PC-3 (cell line): Measurements from ENCODE around the gene FOXP4. TPM values are rescaled to one million over a fixed set of nuclear protein-coding genes. Genes with fewer than 3 reads are reported as not detected.

Experiments used
- ATAC-seq: fragments of 200-7000 bp; cut with Tn5 transposase; 2 replicates; pipeline ENCODE4 v1.9.1; 2020; ENCODE audit warnings: mild to moderate bottlenecking, moderate library complexity
- BruUV-seq: library from RNA; stranded (reverse); fragments of 400-500 nt; replicated peaks from 2 replicates; lab custom pipeline; 2021; lab: Mats Ljungman, UMichigan
- CTCF ChIA-PET: fragments of 300-600 bp; sonication (Branson Sonifier 250); formaldehyde crosslinking; loops from one replicate; lab custom pipeline; 2022; ENCODE audit warnings: antibody characterized with exemption; lab: Charles Lee
- POLR2A ChIA-PET: fragments of 300-600 bp; sonication (Branson Sonifier 250); formaldehyde crosslinking; loops from one replicate; lab custom pipeline; 2022; ENCODE audit warnings: antibody characterized with exemption; ENCODE audit not compliant: unreplicated experiment; lab: Charles Lee
- DNase-seq: peaks from one replicate; pipeline ENCODE4 v3.0.0-alpha.2; 2015
- H2AFZ ChIP-seq: fragments of 300-600 bp; sonication (generic); 2 replicates; pipeline ENCODE4 v1.6.0; 2016; ENCODE audit warnings: antibody characterized with exemption, low read length
- H3F3A ChIP-seq: fragments of 300-600 bp; sonication (generic); one replicate; pipeline ENCODE4 v1.6.0; 2017; ENCODE audit warnings: antibody characterized with exemption, low read length, control low read depth, mild to moderate bottlenecking; ENCODE audit not compliant: unreplicated experiment
- H3K27ac ChIP-seq: fragments of 300-600 bp; sonication (generic); 2 replicates; pipeline ENCODE4 v1.5.1; 2016; ENCODE audit warnings: mild to moderate bottlenecking, low read length
- H3K27me3 ChIP-seq: fragments of 300-600 bp; sonication (generic); 2 replicates; pipeline ENCODE4 v1.6.1; 2016; ENCODE audit warnings: low read length, mixed read lengths
- H3K36me3 ChIP-seq: fragments of 300-600 bp; sonication (generic); 2 replicates; pipeline ENCODE4 v1.6.1; 2016; ENCODE audit warnings: low read depth, mixed run types, low read length, mixed read lengths
- H3K4me1 ChIP-seq: fragments of 300-600 bp; sonication (generic); 2 replicates; pipeline ENCODE4 v1.5.1; 2016; ENCODE audit warnings: low read length; ENCODE audit not compliant: insufficient read depth
- H3K4me2 ChIP-seq: fragments of 300-600 bp; sonication (generic); 2 replicates; pipeline ENCODE4 v1.6.0; 2016; ENCODE audit warnings: low read length
- H3K4me3 ChIP-seq: fragments of 300-600 bp; sonication (generic); 2 replicates; pipeline ENCODE4 v1.5.1; 2016; ENCODE audit warnings: mild to moderate bottlenecking, low read length, mixed read lengths
- H3K79me2 ChIP-seq: fragments of 300-600 bp; sonication (generic); 2 replicates; pipeline ENCODE4 v1.6.1; 2017; ENCODE audit warnings: low read length, mixed read lengths
- H3K9ac ChIP-seq: fragments of 300-600 bp; sonication (generic); 2 replicates; pipeline ENCODE4 v1.6.0; 2016; ENCODE audit warnings: mild to moderate bottlenecking, low read length
- H3K9me2 ChIP-seq: fragments of 300-600 bp; sonication (generic); replicated peaks from 2 replicates; pipeline ENCODE4 v1.6.1; 2016; ENCODE audit warnings: mixed run types, low read length, mixed read lengths
- H3K9me3 ChIP-seq: fragments of 300-600 bp; sonication (generic); 2 replicates; pipeline ENCODE4 v1.6.1; 2016; ENCODE audit warnings: low read length, mixed read lengths
- H4K20me1 ChIP-seq: fragments of 300-600 bp; sonication (generic); 2 replicates; pipeline ENCODE4 v1.6.1; 2016; ENCODE audit warnings: low read length, mixed read lengths
- CTCF ChIP-seq: fragments of 300-600 bp; sonication (generic); conservative IDR thresholded peaks from 2 replicates; pipeline ENCODE4 v1.5.1; 2017; ENCODE audit warnings: antibody characterized with exemption, low read depth, mild to moderate bottlenecking, low read length
- EZH2 ChIP-seq: fragments of 300-600 bp; sonication (generic); IDR thresholded peaks from one replicate; pipeline ENCODE4 v1.6.1; 2017; ENCODE audit warnings: antibody characterized with exemption, mild to moderate bottlenecking, low read length; ENCODE audit not compliant: unreplicated experiment
- EZH2phosphoT487 ChIP-seq: fragments of 300-600 bp; sonication (generic); IDR thresholded peaks from 2 replicates; pipeline ENCODE4 v1.6.1; 2018; ENCODE audit warnings: mild to moderate bottlenecking, antibody characterized with exemption, low read length, borderline replicate concordance
- intact Hi-C: fragments of 100-400 bp; cut with micrococcal nuclease; formaldehyde crosslinking; loops from 2 replicates; pipeline ENCODE4 v1.9.0; 2023
- total RNA-seq: library from RNA; depleted of rRNA; stranded (reverse); fragments of >200 nt; gene quantifications from 2 replicates; pipeline ENCODE4 v1.2.3, GENCODE V29; 2014

The FOXP4 gene
- total RNA-seq, 1 experiment from 2014 or later = 6.7 TPM

GRCh38 chr6:41638935-41639808 lies 93.0 kb downstream of the FOXP4 start:
- Histone ChIP-seq H2AFZ (no peak overlapping the region), H3K4me1 (peaks cover 7% of the 10 kb centered on the region)

GRCh38 chr6:41639809-41640371 lies 93.7 kb downstream of the FOXP4 start:
- no peaks in the 10 kb centered on the region for H3K9me3 ChIP-seq
- H3K36me3 ChIP-seq = no peaks in the 10 kb centered on the region
- no peak overlapping the region for H3K27ac ChIP-seq
- no peak for DNase-seq
- intact Hi-C loops = no loop called here
- ChIA-PET CTCF (no interaction called here), POLR2A (no interaction called here)
- peaks cover 19% of the 10 kb centered on the region for H3K79me2 ChIP-seq
- BruUV-seq = no TSS peak
- H3F3A ChIP-seq = no peaks in the 10 kb centered on the region
- TF ChIP-seq EZH2 = no peak
- TF ChIP-seq EZH2phosphoT487 = no peak
- no peak for TF ChIP-seq CTCF
- no peak overlapping the region for H3K9ac ChIP-seq
- H3K27me3 ChIP-seq = no peaks in the 10 kb centered on the region
- ATAC-seq = no peak
- no peak overlapping the region for H3K4me2 ChIP-seq
- H3K9me2 ChIP-seq = no peaks in the 10 kb centered on the region
- H3K4me3 ChIP-seq = no peak overlapping the region
- H3K4me1 ChIP-seq = peaks cover 7% of the 10 kb centered on the region
- H2AFZ ChIP-seq = no peak overlapping the region
- no peaks in the 10 kb centered on the region for H4K20me1 ChIP-seq

More at GRCh38 chr6:41638935-41639808, 93.0 kb downstream of the FOXP4 start:
- Histone ChIP-seq H3K27ac (no peak overlapping the region), H3K4me3 (peak overlapping the region; percentile 91; the same call in 1 of the 2 replicates), H3K4me2 (peak overlapping the region; percentile 100), H3K79me2 (peaks cover 19% of the 10 kb centered on the region), H3F3A (no peaks in the 10 kb centered on the region), H3K9me2 (no peaks in the 10 kb centered on the region), H3K36me3 (no peaks in the 10 kb centered on the region), H3K27me3 (no peaks in the 10 kb centered on the region), H3K9ac (no peak overlapping the region), H4K20me1 (no peaks in the 10 kb centered on the region), H3K9me3 (no peaks in the 10 kb centered on the region)
- no peak for TF ChIP-seq EZH2phosphoT487
- TF ChIP-seq CTCF = no peak
- CTCF ChIA-PET = no interaction called here
- POLR2A ChIA-PET = no interaction called here
- intact Hi-C loops = no loop called here
- DNase-seq (no peak), ATAC-seq (no peak)
- no TSS peak for BruUV-seq

GRCh38 chr6:41640426-41640825 lies 94.2 kb downstream of the FOXP4 start:
- Histone ChIP-seq H2AFZ (no peak overlapping the region), H3K9me3 (no peaks in the 10 kb centered on the region), H3K79me2 (peaks cover 19% of the 10 kb centered on the region), H3F3A (no peaks in the 10 kb centered on the region), H3K9ac (no peak overlapping the region), H3K9me2 (no peaks in the 10 kb centered on the region), H3K27ac (no peak overlapping the region), H4K20me1 (no peaks in the 10 kb centered on the region), H3K27me3 (no peaks in the 10 kb centered on the region), H3K4me2 (no peak overlapping the region), H3K4me1 (peaks cover 7% of the 10 kb centered on the region), H3K4me3 (no peak overlapping the region), H3K36me3 (no peaks in the 10 kb centered on the region)
- CTCF ChIA-PET = no interaction called here
- POLR2A ChIA-PET = no interaction called here
- no peak for ATAC-seq
- TF ChIP-seq EZH2 = no peak
- TF ChIP-seq EZH2phosphoT487 = no peak
- TF ChIP-seq CTCF = no peak
- BruUV-seq = no TSS peak
- intact Hi-C loops = no loop called here
- no peak for DNase-seq
